Measurements from ENCODE around the gene CREB5. TPM values are rescaled to one million over a fixed set of nuclear protein-coding genes. Genes with fewer than 3 reads are reported as not detected.

The CREB5 gene
- polyA plus RNA-seq, 1 donor = 12.9 TPM

GRCh38 chr7:28861825-28862224 lies 449.5 kb downstream of the CREB5 start:
- no peak overlapping the region for H3K4me3 ChIP-seq (ENCODE audit: low read length)
- no peaks in the 10 kb centered on the region for H3K36me3 ChIP-seq (ENCODE audit: control insufficient read depth, insufficient read depth, low read length)
- no peak for DNase-seq
- WGBS (ENCODE audit: insufficient coverage, low lambda C conversion rate) = 94% methylated on average over 4 of the region's 4 CpGs
- no peaks in the 10 kb centered on the region for H3K9me3 ChIP-seq (ENCODE audit: control insufficient read depth, low read depth, low read length)
- H3K4me1 ChIP-seq (ENCODE audit: control insufficient read depth, insufficient read depth, low read length) = no peaks in the 10 kb centered on the region
- no peak overlapping the region for H3K27ac ChIP-seq (ENCODE audit: low read length)
- H3K27me3 ChIP-seq (ENCODE audit: control insufficient read depth, insufficient read depth, low read length) = peaks cover 11% of the 10 kb centered on the region

- Histone ChIP-seq H3K4me1 (ENCODE audit: control insufficient read depth, insufficient read depth, low read length) (no peaks in the 10 kb centered on the region), H3K27me3 (ENCODE audit: control insufficient read depth, insufficient read depth, low read length) (peaks cover 11% of the 10 kb centered on the region), H3K9me3 (ENCODE audit: control insufficient read depth, low read depth, low read length) (no peaks in the 10 kb centered on the region), H3K4me3 (ENCODE audit: low read length) (no peak overlapping the region), H3K27ac (ENCODE audit: low read length) (no peak overlapping the region), H3K36me3 (ENCODE audit: control insufficient read depth, insufficient read depth, low read length) (no peaks in the 10 kb centered on the region)
- no peak for DNase-seq
- WGBS (ENCODE audit: insufficient coverage, low lambda C conversion rate) = no CpG with 5 or more reads among the region's 9 CpGs
These were observed 450.4 kb downstream of the CREB5 start for GRCh38 chr7:28862595-28863272.

GRCh38 chr7:28865601-28866144 lies 453.4 kb downstream of the CREB5 start:
- Histone ChIP-seq H3K27me3 (ENCODE audit: control insufficient read depth, insufficient read depth, low read length) (peaks cover 11% of the 10 kb centered on the region), H3K27ac (ENCODE audit: low read length) (no peak overlapping the region), H3K36me3 (ENCODE audit: control insufficient read depth, insufficient read depth, low read length) (no peaks in the 10 kb centered on the region), H3K4me3 (ENCODE audit: low read length) (no peak overlapping the region), H3K4me1 (ENCODE audit: control insufficient read depth, insufficient read depth, low read length) (no peaks in the 10 kb centered on the region), H3K9me3 (ENCODE audit: control insufficient read depth, low read depth, low read length) (no peaks in the 10 kb centered on the region)
- DNase-seq = peak in 1 of 2 donors; percentile 7
- 95% methylated on average over 3 of the region's 6 CpGs for WGBS (ENCODE audit: insufficient coverage, low lambda C conversion rate)

GRCh38 chr7:28868712-28869111 lies 456.4 kb downstream of the CREB5 start:
- H3K36me3 ChIP-seq (ENCODE audit: control insufficient read depth, insufficient read depth, low read length) = no peaks in the 10 kb centered on the region
- WGBS (ENCODE audit: insufficient coverage, low lambda C conversion rate) = no CpG with 5 or more reads among the region's 2 CpGs
- no peaks in the 10 kb centered on the region for H3K9me3 ChIP-seq (ENCODE audit: control insufficient read depth, low read depth, low read length)
- DNase-seq = no peak
- H3K27me3 ChIP-seq (ENCODE audit: control insufficient read depth, insufficient read depth, low read length) = peaks cover 5% of the 10 kb centered on the region
- H3K27ac ChIP-seq (ENCODE audit: low read length) = no peak overlapping the region
- H3K4me3 ChIP-seq (ENCODE audit: low read length) = no peak overlapping the region
- H3K4me1 ChIP-seq (ENCODE audit: control insufficient read depth, insufficient read depth, low read length) = no peaks in the 10 kb centered on the region

GRCh38 chr7:28871077-28871476 lies 458.8 kb downstream of the CREB5 start:
- WGBS (ENCODE audit: insufficient coverage, low lambda C conversion rate) = 100% methylated on average over 1 of the region's 2 CpGs
- no peak overlapping the region for H3K4me3 ChIP-seq (ENCODE audit: low read length)
- H3K4me1 ChIP-seq (ENCODE audit: control insufficient read depth, insufficient read depth, low read length) = no peaks in the 10 kb centered on the region
- H3K27me3 ChIP-seq (ENCODE audit: control insufficient read depth, insufficient read depth, low read length) = peaks cover 6% of the 10 kb centered on the region
- no peak for DNase-seq
- no peaks in the 10 kb centered on the region for H3K36me3 ChIP-seq (ENCODE audit: control insufficient read depth, insufficient read depth, low read length)
- no peak overlapping the region for H3K27ac ChIP-seq (ENCODE audit: low read length)
- H3K9me3 ChIP-seq (ENCODE audit: control insufficient read depth, low read depth, low read length) = no peaks in the 10 kb centered on the region

GRCh38 chr7:28871631-28872030 lies 459.3 kb downstream of the CREB5 start:
- H3K4me3 ChIP-seq (ENCODE audit: low read length) = no peak overlapping the region
- H3K36me3 ChIP-seq (ENCODE audit: control insufficient read depth, insufficient read depth, low read length) = no peaks in the 10 kb centered on the region
- no peaks in the 10 kb centered on the region for H3K9me3 ChIP-seq (ENCODE audit: control insufficient read depth, low read depth, low read length)
- no peaks in the 10 kb centered on the region for H3K4me1 ChIP-seq (ENCODE audit: control insufficient read depth, insufficient read depth, low read length)
- H3K27ac ChIP-seq (ENCODE audit: low read length) = no peak overlapping the region
- peaks cover 2% of the 10 kb centered on the region for H3K27me3 ChIP-seq (ENCODE audit: control insufficient read depth, insufficient read depth, low read length)
- DNase-seq = no peak

- Histone ChIP-seq H3K27me3 (ENCODE audit: control insufficient read depth, insufficient read depth, low read length) (peaks cover 2% of the 10 kb centered on the region), H3K27ac (ENCODE audit: low read length) (no peak overlapping the region), H3K4me3 (ENCODE audit: low read length) (no peak overlapping the region), H3K36me3 (ENCODE audit: control insufficient read depth, insufficient read depth, low read length) (no peaks in the 10 kb centered on the region), H3K4me1 (ENCODE audit: control insufficient read depth, insufficient read depth, low read length) (no peaks in the 10 kb centered on the region), H3K9me3 (ENCODE audit: control insufficient read depth, low read depth, low read length) (no peaks in the 10 kb centered on the region)
- 82% methylated on average over 2 of the region's 4 CpGs for WGBS (ENCODE audit: insufficient coverage, low lambda C conversion rate)
- DNase-seq = no peak
These were observed 459.9 kb downstream of the CREB5 start for GRCh38 chr7:28872226-28872625.

- Histone ChIP-seq H3K4me1 (ENCODE audit: control insufficient read depth, insufficient read depth, low read length) (no peaks in the 10 kb centered on the region), H3K9me3 (ENCODE audit: control insufficient read depth, low read depth, low read length) (no peaks in the 10 kb centered on the region), H3K27me3 (ENCODE audit: control insufficient read depth, insufficient read depth, low read length) (peaks cover 2% of the 10 kb centered on the region), H3K4me3 (ENCODE audit: low read length) (no peak overlapping the region), H3K36me3 (ENCODE audit: control insufficient read depth, insufficient read depth, low read length) (no peaks in the 10 kb centered on the region), H3K27ac (ENCODE audit: low read length) (no peak overlapping the region)
- DNase-seq = no peak
- WGBS (ENCODE audit: insufficient coverage, low lambda C conversion rate) = no CpG with 5 or more reads among the region's 3 CpGs
These were observed 461.0 kb downstream of the CREB5 start for GRCh38 chr7:28873365-28873764.

- no peaks in the 10 kb centered on the region for H3K36me3 ChIP-seq (ENCODE audit: control insufficient read depth, insufficient read depth, low read length)
- DNase-seq = no peak
- WGBS (ENCODE audit: insufficient coverage, low lambda C conversion rate) = no CpG with 5 or more reads among the region's 1 CpG
- H3K27me3 ChIP-seq (ENCODE audit: control insufficient read depth, insufficient read depth, low read length) = peaks cover 2% of the 10 kb centered on the region
- H3K4me3 ChIP-seq (ENCODE audit: low read length) = no peak overlapping the region
- no peaks in the 10 kb centered on the region for H3K9me3 ChIP-seq (ENCODE audit: control insufficient read depth, low read depth, low read length)
- H3K27ac ChIP-seq (ENCODE audit: low read length) = no peak overlapping the region
- no peaks in the 10 kb centered on the region for H3K4me1 ChIP-seq (ENCODE audit: control insufficient read depth, insufficient read depth, low read length)
These were observed 461.7 kb downstream of the CREB5 start for GRCh38 chr7:28874001-28874400.

All from large intestine (tissue), 3 donors.